Nephron progenitor cell (in vitro differentiated cells): ENCODE results near the gene PRKAG2.

Source experiments
- DNase-seq: peaks from one replicate; pipeline ENCODE4 v3.0.0; 2021
- H3K27ac Mint-ChIP-seq: 2 replicates; pipeline ENCODE4 v1.8.0; 2021; ENCODE audit warnings: mild to moderate bottlenecking, moderate library complexity, mixed read lengths
- H3K27me3 Mint-ChIP-seq: 2 replicates; pipeline ENCODE4 v1.8.0; 2021; ENCODE audit warnings: mild to moderate bottlenecking, low read depth, mixed read lengths; ENCODE audit not compliant: poor library complexity
- H3K36me3 Mint-ChIP-seq: 2 replicates; pipeline ENCODE4 v1.8.0; 2021; ENCODE audit warnings: low read depth, mixed read lengths
- H3K4me1 Mint-ChIP-seq: 2 replicates; pipeline ENCODE4 v1.8.0; 2021; ENCODE audit warnings: mixed read lengths
- H3K4me3 Mint-ChIP-seq: 2 replicates; pipeline ENCODE4 v1.8.0; 2021; ENCODE audit warnings: mild to moderate bottlenecking, moderate library complexity, mixed read lengths
- H3K9me3 Mint-ChIP-seq: 2 replicates; pipeline ENCODE4 v1.8.0; 2021; ENCODE audit warnings: mild to moderate bottlenecking, moderate library complexity, mixed read lengths
- CTCF ChIP-seq: fragments of 200-600 bp; sonication (generic); IDR thresholded peaks from 2 replicates; pipeline ENCODE4 v1.5.0; 2021; ENCODE audit warnings: antibody characterized with exemption

Gene PRKAG2

GRCh38 chr7:151679881-151680612, 196.9 kb downstream of the PRKAG2 start:
- H3K4me1 Mint-ChIP-seq = peaks cover 48% of the 10 kb centered on the region
- no peaks in the 10 kb centered on the region for H3K36me3 Mint-ChIP-seq
- H3K27ac Mint-ChIP-seq = no peak overlapping the region
- no peak for DNase-seq
- peaks cover 3% of the 10 kb centered on the region for H3K27me3 Mint-ChIP-seq
- H3K9me3 Mint-ChIP-seq = no peaks in the 10 kb centered on the region
- H3K4me3 Mint-ChIP-seq = no peak overlapping the region
- no peak for TF ChIP-seq CTCF

GRCh38 chr7:151679071-151679708, 197.7 kb downstream of the PRKAG2 start:
- no peaks in the 10 kb centered on the region for H3K36me3 Mint-ChIP-seq
- no peak for TF ChIP-seq CTCF
- H3K27ac Mint-ChIP-seq = no peak overlapping the region
- H3K4me1 Mint-ChIP-seq = peaks cover 48% of the 10 kb centered on the region
- H3K27me3 Mint-ChIP-seq = peaks cover 3% of the 10 kb centered on the region
- no peak overlapping the region for H3K4me3 Mint-ChIP-seq
- DNase-seq = no peak
- H3K9me3 Mint-ChIP-seq = no peaks in the 10 kb centered on the region

GRCh38 chr7:151678227-151678604, 198.7 kb downstream of the PRKAG2 start:
- Mint-ChIP-seq H3K27ac (no peak overlapping the region), H3K36me3 (no peaks in the 10 kb centered on the region), H3K4me3 (no peak overlapping the region), H3K9me3 (no peaks in the 10 kb centered on the region), H3K4me1 (peaks cover 47% of the 10 kb centered on the region), H3K27me3 (peaks cover 3% of the 10 kb centered on the region)
- no peak for DNase-seq
- no peak for TF ChIP-seq CTCF

- no peak for DNase-seq
- Mint-ChIP-seq H3K27ac (peak overlapping the region; percentile 73), H3K4me3 (no peak overlapping the region), H3K27me3 (peaks cover 3% of the 10 kb centered on the region), H3K9me3 (no peaks in the 10 kb centered on the region), H3K4me1 (peaks cover 48% of the 10 kb centered on the region), H3K36me3 (no peaks in the 10 kb centered on the region)
- TF ChIP-seq CTCF = no peak
Observed at GRCh38 chr7:151677581-151678226, 199.2 kb downstream of the PRKAG2 start.

- H3K36me3 Mint-ChIP-seq = no peaks in the 10 kb centered on the region
- H3K9me3 Mint-ChIP-seq = no peaks in the 10 kb centered on the region
- no peak for TF ChIP-seq CTCF
- DNase-seq = no peak
- H3K27ac Mint-ChIP-seq = peak overlapping the region; percentile 16
- peaks cover 3% of the 10 kb centered on the region for H3K27me3 Mint-ChIP-seq
- peaks cover 54% of the 10 kb centered on the region for H3K4me1 Mint-ChIP-seq
- H3K4me3 Mint-ChIP-seq = no peak overlapping the region
Observed at GRCh38 chr7:151676759-151677158, 200.2 kb downstream of the PRKAG2 start.
